SKM-1 treated with dmso at 0.1 percent for 144 hours (cell line): ENCODE measurements around the gene CTBP1.
"Not testable (repeated sequence)": the region's sequence is repeated elsewhere in the genome, so short reads cannot be mapped to it uniquely, and the experiment has no call there.

Experiments
- DNase-seq: peaks from one replicate; lab custom pipeline; 2025; ENCODE audit not compliant: unreplicated experiment; lab: John Stamatoyannopoulos, UW

CTBP1 gene

GRCh38 chr4:1239141-1239949 is 9.6 kb downstream of the CTBP1 start:
- no peak for DNase-seq

- DNase-seq: no peak
Observed at GRCh38 chr4:1238676-1239000, 10.3 kb downstream of the CTBP1 start.

GRCh38 chr4:1237981-1238675 is 10.8 kb downstream of the CTBP1 start:
- no peak for DNase-seq

GRCh38 chr4:1237261-1237660 is 11.7 kb downstream of the CTBP1 start:
- DNase-seq: not testable (repeated sequence)

- not testable (repeated sequence) for DNase-seq
Observed at GRCh38 chr4:1236836-1237235, 12.1 kb downstream of the CTBP1 start.

- no peak for DNase-seq
Observed at GRCh38 chr4:1236103-1236641, 12.8 kb downstream of the CTBP1 start.

- no peak for DNase-seq
Observed at GRCh38 chr4:1235381-1236102, 13.4 kb downstream of the CTBP1 start.

- no peak for DNase-seq
Observed at GRCh38 chr4:1234811-1235292, 14.1 kb downstream of the CTBP1 start.

GRCh38 chr4:1234309-1234695 is 14.6 kb downstream of the CTBP1 start:
- DNase-seq: no peak

- DNase-seq: no peak
Observed at GRCh38 chr4:1233641-1234308, 15.2 kb downstream of the CTBP1 start.

- DNase-seq: no peak
Observed at GRCh38 chr4:1232661-1233621, 16.0 kb downstream of the CTBP1 start.

- DNase-seq: no peak
Observed at GRCh38 chr4:1231637-1232360, 17.1 kb downstream of the CTBP1 start.

GRCh38 chr4:1230971-1231636 is 17.8 kb downstream of the CTBP1 start:
- no peak for DNase-seq

- no peak for DNase-seq
Observed at GRCh38 chr4:1230316-1230715, 18.6 kb downstream of the CTBP1 start.

- no peak for DNase-seq
Observed at GRCh38 chr4:1229117-1229849, 19.6 kb downstream of the CTBP1 start.

GRCh38 chr4:1227816-1228215 is 21.1 kb downstream of the CTBP1 start:
- DNase-seq: no peak

- no peak for DNase-seq
Observed at GRCh38 chr4:1226598-1226997, 22.3 kb downstream of the CTBP1 start.

GRCh38 chr4:1226144-1226481 is 22.8 kb downstream of the CTBP1 start:
- DNase-seq: no peak
